ENCODE data around the gene MTMR3.

GRCh38 chr22:29972121-29972520 is 89.1 kb downstream of the MTMR3 start:
- TF ChIP-seq EZH2 (IDR thresholded peaks at IDR 0.05; ENCODE audit: borderline replicate concordance, low read depth, low read length, severe bottlenecking), result no peak
- no peak for TF ChIP-seq CTCF (IDR thresholded peaks at IDR 0.05; ENCODE audit: borderline replicate concordance, extremely low read depth, low read length, poor library complexity, severe bottlenecking)
